GM04503 (cell line): ENCODE measurements around the gene LAMA5.

Source experiments
- DNase-seq: peaks from one replicate; pipeline ENCODE4 v3.0.0-alpha.2; 2012; ENCODE audit warnings: low read depth

The LAMA5 gene

GRCh38 chr20:62305149-62305764 is 61.9 kb downstream of the LAMA5 start:
- no peak for DNase-seq

GRCh38 chr20:62304331-62305148 is 62.6 kb downstream of the LAMA5 start:
- no peak for DNase-seq

GRCh38 chr20:62303340-62304226 is 63.5 kb downstream of the LAMA5 start:
- no peak for DNase-seq

- no peak for DNase-seq
Measured at GRCh38 chr20:62303062-62303339, 64.1 kb downstream of the LAMA5 start.

GRCh38 chr20:62302341-62303061 is 64.6 kb downstream of the LAMA5 start, which contains the start of gene ADRM1:
TSS of gene ADRM1 (plus strand) at chr20:62302997. CDS start at chr20:62303569, 572 bp downstream.
- peak; percentile 72 for DNase-seq

GRCh38 chr20:62301773-62302340 is 65.3 kb downstream of the LAMA5 start:
- peak; percentile 60 for DNase-seq

GRCh38 chr20:62301111-62301668 is 65.9 kb downstream of the LAMA5 start:
- DNase-seq = no peak

- no peak for DNase-seq
Measured at GRCh38 chr20:62300319-62300718, 66.8 kb downstream of the LAMA5 start.

GRCh38 chr20:62299666-62300236 is 67.4 kb downstream of the LAMA5 start:
- DNase-seq = no peak

GRCh38 chr20:62298577-62299249 is 68.4 kb downstream of the LAMA5 start:
- DNase-seq = no peak

GRCh38 chr20:62297449-62298227 is 69.5 kb downstream of the LAMA5 start:
- DNase-seq = no peak

- DNase-seq = no peak
Measured at GRCh38 chr20:62296724-62297448, 70.2 kb downstream of the LAMA5 start.

- no peak for DNase-seq
Measured at GRCh38 chr20:62294516-62294915, 72.6 kb downstream of the LAMA5 start.

- no peak for DNase-seq
Measured at GRCh38 chr20:62293946-62294345, 73.2 kb downstream of the LAMA5 start.

- no peak for DNase-seq
Measured at GRCh38 chr20:62293111-62293784, 73.9 kb downstream of the LAMA5 start.

GRCh38 chr20:62292108-62292507 is 75.0 kb downstream of the LAMA5 start:
- no peak for DNase-seq

GRCh38 chr20:62291251-62292066 is 75.7 kb downstream of the LAMA5 start:
- no peak for DNase-seq
